Activated CD4-positive, alpha-beta T cell treated with anti-CD3 and anti-CD28 coated beads, Interleukin-2, amount 50 U/mL, for 1 hour (primary cell): Measurements from ENCODE around the gene MT1B.
"Not testable (repeated sequence)": the region's sequence is repeated elsewhere in the genome, so short reads cannot be mapped to it uniquely, and the experiment has no call there.

Experiments
- DNase-seq: peaks from one replicate; pipeline ENCODE4 v3.0.0-alpha.2; 2020

The MT1B gene

DNA sequence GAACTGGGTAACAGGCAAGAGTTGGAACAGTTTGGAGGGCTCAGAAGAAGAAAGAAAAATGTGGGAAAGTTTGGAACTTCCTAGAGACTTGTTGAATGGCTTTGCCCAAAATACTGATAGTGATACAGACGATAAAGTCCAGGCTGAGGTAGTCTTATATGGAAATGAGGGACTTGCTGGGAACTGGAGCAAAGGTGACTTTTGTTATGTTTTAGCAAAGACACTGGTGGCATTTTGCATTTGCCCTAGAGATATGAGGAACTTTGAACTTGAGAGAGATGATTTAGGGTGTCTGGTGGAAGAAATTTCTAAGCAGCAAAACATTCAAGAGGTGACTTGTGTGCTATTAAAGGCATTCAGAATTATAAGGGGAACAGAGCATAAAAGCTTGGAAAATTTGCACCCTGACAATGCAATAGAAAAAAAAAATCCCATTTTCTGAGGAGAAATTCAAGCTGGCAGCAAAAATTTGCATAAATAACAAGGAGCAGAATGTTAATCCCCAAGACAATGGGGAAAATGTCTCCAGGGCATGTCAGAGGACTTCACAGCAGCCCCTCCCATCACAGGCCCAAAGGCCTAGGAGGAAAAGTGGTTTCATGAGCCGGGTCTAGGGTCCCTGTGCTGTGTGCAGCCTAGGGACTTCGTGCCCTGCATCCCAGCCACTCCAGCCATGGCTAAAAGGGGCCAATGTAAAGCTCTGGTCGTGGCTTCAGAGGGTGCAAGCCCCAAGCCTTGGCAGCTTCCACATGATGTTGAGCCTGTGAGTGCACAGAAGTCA is 29.8 kb upstream of the MT1B start:
- not testable (repeated sequence) for DNase-seq

DNA sequence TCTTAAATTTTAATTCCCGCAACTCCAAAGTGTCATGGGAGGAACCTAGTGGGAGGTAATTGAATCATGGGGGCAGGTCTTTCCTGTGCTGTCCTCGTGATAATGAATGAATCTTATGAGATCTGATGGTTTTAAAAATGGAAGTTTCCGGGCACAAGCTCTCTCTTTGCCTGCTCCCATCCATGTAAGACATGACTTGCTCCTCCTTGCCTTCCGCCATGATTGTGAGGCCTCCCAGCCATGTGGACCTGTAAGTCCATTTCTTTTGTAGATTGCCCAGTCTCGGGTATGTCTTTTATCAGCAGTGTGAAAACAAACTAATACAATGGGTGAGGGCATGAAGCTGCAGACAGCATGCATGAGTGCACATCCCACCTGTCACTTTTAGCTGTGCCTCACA is 28.5 kb upstream of the MT1B start:
- not testable (repeated sequence) for DNase-seq

DNA sequence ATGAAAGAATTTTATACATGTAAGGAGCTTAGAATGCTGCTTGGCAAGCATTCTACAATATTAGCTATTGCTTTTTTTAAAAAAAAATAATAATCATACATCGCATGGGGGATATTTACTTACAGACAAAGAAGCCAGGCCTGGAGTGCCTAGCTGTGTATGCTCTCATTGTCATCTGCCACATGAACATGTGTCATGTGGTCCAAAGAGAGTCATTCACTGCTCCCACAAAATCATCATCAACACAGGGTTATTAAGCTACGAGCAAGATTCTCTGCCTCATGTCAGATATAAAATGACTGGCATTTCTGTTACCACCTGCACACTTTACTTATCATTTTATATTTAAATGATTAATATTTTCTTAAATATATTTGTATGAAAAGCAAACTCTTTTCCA is 28.0 kb upstream of the MT1B start:
- DNase-seq = no peak

DNA sequence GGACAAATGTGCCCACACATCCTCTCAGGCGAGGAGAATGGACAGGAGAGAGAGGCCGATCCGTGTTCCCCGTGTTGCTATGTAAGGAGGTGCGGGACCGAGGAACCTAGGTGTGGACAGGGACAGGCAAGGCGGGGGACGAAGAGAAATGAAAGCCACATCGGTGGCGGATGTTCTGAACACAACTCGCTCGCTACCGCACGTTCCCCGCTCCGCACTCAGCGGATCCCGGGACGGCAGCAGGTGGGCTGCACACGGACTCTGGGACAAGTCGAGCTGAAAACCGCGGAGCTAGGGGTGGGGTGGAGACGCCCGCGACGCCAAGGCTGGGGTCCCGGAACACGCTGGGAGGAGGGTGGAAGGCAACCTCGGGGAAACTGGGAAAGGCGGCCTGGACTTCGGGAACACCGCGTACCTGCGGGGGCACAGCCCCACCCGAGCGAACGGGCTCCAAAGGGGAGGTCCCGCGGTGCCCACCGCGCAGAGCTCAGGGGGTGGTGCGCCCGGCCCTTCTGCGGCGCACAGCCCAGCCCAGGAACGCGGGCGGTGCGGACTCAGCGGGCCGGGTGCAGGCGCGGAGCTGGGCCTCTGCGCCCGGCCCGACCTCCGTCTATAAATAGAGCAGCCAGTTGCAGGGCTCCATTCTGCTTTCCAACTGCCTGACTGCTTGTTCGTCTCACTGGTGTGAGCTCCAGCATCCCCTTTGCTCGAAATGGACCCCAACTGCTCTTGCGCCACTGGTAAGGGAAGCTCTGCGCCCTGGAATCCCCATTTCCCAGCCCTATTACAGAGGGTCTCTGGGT is 26.3 kb upstream of the MT1B start, which contains the start of gene MT1E:
Gene MT1E (plus strand): TSS at position 642 of the 803 bp plus-strand sequence. CDS start 71 bp downstream, at position 713.
- DNase-seq = peak; percentile 49

DNA sequence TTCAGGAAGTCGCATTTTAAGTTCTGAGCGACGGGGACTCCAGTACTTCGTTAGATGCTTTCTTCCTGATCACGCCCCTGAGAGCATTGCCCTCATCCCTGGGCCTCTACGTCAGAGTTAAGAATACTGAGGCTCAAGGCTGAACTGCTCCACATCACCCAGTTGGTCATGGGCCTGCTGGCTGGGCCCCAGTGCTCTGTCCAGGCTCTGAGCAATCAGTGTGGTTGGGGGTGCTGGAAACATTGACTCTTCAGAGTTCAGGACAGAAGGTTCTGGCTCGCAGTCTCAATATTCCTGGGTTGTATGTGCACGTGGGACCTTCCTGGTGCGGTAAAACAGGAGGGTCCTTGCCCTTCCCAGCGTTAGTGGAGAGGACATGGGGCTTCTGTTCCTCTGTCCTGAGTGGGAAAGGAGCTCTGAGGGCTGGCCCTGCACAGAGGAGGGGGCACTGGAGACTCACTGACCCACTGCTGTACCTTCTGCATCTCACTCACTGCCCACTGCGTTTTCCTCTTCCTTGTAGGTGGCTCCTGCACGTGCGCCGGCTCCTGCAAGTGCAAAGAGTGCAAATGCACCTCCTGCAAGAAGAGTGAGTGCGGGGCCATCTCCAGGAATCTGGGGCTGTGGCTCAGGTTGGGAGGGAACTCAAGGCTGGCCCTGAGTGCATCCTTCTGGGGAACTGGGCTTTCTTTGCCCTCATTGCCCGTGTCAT is 25.6 kb upstream of the MT1B start:
- DNase-seq = no peak

DNA sequence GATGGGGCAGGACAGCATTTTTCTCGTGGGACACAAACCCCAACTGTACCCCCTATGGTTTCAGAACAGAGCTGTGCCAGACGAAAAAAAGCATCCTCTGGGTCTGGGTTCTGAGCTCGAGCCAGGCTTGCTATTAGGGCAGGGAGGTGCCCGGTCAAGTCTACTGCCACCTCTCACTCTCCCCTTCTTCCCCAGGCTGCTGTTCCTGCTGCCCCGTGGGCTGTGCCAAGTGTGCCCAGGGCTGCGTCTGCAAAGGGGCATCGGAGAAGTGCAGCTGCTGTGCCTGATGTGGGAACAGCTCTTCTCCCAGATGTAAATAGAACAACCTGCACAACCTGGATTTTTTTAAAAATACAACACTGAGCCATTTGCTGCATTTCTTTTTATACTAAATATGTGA is 25.0 kb upstream of the MT1B start:
- DNase-seq = no peak

DNA sequence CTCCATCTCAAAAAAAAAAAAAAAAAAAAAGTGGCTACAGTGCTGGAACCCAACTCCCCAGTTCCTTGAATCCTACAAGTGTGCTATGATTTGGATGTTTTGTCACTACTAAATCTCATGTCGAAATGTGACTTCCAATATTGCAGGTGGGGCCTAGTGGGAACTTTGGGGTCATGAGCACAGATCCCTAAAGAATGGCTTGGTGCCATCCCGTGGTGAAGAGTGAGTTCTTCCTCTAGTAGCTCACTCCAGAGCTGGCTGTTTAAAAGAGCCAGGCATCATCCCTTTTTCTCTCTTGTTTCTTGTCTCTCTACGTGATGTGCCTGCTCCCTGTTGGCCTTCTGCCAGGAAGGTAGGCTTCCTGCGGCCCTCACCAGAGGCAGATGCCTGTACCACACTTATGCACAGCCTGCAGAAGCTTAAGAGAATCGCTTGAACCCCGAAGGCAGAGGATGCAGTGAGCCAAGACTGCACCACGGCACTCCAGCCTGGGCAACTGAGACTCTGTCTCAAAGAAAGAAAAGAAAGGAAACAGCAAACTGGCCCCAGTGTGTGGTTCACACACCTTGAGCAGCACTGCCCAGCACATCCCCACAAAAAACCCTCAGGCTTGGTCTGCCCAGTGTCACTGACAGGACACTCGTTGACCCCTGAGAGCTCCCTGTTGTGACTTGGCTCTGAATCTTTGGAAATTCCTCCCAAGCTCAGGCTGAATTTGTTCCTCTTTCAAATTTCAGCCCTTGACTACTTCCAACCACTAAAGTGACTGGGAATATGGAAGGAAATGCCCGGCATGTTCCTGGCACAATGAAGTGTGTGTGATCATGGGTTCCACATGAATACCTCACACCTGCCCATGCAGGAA is 23.0 kb upstream of the MT1B start:
- no peak for DNase-seq

DNA sequence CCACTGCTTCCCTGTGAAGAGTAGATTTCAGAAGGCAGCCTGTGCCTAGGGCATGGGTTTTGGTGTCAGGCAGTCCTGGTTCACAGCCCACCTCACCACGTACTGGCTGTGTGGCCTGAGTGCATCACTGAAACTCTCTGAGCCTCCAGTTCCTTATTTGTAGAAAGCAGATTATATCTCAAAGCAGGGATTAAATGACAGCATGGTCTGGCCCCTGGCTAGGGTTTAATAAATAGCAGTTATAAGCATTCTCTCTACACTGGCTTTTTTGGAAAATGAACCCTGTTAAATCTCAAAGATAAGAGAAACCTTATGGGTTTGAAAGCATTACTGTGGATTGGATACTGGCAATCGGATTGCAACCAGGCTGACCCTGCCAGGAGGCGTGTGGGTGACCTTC is 22.2 kb upstream of the MT1B start:
- no peak for DNase-seq

DNA sequence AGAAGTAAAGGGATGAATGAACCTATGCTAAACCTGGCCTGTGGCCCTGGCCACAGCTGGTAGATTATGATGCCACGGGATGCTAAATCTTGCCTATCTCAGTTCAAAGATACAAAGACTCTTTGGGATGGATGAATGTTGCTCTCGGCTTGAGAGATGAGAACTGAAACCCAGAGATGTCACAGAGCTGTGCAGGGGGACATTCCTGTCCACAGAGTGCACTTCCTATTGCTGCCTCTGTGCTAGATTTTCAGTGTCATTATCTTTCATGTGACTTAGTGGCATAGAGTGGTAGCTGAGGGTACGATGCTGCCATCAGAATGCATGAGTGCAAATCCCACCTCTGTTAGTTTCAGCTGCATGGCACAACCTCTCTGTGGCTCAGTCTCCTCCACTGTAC is 21.6 kb upstream of the MT1B start:
- DNase-seq = no peak

DNA sequence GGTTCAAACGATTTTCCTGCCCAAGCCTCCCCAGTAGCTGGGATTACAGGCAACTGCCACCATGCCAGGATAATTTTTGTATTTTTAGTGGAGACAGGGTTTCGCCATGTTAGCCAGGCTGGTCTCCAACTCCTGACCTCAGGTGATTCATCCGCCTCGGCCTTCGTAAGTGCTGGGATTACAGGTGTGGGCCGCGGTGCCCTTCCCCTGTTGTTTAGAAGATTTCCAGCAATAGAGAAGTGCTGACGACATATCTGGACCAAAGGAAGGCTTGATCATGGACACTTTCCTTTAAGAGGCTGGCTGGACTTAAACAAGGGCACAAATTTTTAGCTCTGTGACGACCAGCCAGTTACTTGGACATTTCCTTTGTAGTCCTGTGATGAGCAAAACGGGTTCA is 20.5 kb upstream of the MT1B start:
- no peak for DNase-seq

DNA sequence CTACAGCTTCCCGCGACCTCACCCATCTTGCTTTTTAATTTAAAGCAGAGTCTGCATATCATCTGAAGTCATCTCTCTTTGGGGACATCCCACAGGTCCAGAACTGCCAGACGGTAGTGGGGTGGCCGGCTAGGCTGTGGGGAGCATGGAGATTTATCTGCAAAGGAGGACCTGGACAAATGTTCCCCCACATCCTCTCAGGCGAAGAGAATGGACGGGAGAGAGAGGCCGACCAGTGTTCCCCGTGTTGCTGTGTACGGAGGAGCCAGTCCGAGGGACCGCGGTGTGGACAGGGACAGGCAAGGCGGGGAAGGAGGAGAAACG is 19.9 kb upstream of the MT1B start:
- DNase-seq = no peak

DNA sequence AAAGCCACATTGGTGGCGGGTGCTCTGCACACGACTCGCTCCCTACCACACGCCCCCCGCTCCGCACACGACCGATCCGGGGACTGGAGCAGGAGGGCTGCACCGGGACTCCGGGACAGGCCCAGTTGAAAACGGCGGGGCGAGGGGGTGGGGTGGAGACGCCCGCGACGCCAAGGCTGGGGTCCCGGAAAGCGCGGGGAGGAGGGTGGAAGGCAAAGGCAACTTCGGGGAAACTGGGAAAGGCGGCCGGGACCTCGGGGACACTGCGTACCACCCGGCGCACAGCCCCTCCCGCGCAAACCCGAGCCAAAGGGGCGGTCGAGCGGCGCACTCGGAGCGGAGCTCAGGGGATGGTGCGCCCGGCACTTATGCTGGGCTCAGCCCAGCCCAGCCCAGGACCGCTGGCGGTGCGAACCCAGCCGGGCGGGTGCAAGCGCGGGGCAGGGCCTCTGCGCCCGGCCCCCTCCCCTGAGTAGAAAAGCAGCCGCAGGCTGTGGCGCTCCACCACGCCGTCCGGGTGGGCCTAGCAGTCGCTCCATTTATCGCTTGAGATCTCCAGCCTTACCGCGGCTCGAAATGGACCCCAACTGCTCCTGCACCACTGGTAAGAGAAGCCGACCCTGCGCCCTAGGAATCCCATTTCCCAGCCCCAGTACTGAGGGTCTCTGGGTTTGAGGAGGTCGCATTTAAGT is 19.4 kb upstream of the MT1B start, which contains the start of gene MT1M:
Gene MT1M (plus strand): TSS at position 504 of the 692 bp plus-strand sequence. CDS start 73 bp downstream, at position 577.
- no peak for DNase-seq

DNA sequence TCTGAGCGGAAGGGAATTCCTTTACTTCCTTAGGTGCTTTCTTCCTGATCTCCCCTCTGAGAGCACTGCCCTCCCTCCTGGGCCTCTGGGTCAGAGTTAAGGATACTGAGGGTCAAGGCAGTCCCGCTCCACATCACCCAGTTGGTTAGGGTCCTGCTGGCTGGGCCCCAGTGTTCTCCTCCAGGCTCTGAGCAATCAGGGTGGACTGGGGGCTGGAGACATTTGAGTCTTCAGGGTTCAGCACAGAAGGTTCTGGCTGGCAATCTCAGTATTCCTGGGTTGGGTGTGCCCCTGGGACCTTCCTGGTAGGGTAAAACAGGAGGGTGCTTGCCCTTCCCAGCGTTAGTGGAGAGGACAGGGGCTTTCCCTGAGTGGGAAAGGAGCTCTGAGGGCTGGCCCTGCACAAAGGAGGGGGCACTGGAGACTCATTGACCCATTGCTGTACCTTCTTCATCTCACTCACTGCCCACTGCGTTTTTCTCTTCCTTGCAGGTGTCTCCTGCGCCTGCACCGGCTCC is 18.8 kb upstream of the MT1B start:
- no peak for DNase-seq

DNA sequence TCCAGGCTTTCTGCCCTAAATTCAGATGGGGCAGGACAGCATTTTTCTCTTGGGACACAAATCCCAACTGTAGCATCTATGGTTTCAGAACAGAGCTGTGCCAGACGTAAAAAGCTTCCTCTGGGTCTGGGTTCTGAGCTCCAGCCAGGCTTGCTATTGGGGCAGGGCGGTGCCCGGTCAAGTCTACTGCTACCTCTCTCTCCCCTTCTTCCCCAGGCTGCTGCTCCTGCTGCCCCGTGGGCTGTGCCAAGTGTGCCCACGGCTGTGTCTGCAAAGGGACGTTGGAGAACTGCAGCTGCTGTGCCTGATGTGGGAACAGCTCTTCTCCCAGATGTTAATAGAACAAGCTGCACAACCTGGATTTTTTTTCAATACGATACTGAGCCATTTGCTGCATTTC is 18.2 kb upstream of the MT1B start:
- DNase-seq = no peak

DNA sequence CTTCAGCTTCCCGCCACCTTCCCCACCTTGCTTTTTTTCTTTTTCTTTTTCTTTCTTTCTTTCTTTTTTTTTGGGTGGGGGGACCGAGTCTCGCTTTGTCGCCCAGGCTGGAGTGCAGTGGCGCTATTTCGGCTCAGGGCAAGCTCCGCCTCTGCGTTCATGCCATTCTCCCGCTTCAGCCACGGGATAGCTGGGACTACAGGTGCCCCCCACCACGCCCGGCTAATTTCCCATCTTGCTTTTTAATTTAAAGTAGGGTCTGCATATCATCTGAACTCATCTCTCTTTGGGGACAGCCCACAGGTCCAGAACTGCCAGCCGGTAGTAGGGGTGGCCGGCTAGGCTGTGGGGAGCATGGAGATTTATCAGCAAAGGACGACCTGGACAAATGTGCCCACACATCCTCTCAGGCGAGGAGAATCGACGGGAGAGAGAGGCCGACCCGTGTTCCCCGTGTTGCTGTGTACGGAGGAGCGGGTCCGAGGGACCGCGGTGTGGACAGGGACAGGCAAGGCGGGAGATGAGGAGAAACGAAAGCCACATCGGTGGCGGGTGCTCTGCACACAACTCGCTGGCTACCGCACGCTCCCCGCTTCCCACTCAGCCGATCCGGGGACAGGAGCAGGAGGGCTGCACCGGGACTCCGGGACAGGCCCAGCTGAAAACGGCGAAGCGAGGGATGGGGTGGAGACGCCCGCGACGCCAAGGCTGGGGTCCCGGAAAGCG is 16.8 kb upstream of the MT1B start:
- no peak for DNase-seq

DNA sequence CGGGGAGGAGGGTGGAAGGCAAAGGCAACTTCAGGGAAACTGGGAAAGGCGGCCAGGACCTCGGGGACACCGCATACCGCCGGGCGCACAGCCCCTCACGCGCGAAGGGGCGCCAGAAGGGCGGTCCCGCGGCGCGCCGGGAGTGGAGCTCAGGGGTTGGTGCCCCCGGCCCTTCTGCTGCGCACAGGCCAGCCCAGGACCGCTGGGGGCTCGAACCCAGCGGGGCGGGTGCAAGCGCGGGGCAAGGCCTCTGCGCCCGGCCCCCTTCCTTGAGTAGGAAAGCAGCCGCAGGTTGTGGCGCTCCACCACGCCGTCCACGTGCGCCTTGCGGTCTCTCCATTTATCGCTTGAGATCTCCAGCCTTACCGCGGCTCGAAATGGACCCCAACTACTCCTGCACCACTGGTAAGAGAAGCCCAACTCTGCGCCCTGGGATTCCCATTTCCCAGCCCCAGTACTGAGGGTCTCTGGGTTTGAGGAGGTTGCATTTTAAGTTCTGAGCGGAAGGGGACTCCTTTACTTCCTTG is 16.2 kb upstream of the MT1B start:
- no peak for DNase-seq

DNA sequence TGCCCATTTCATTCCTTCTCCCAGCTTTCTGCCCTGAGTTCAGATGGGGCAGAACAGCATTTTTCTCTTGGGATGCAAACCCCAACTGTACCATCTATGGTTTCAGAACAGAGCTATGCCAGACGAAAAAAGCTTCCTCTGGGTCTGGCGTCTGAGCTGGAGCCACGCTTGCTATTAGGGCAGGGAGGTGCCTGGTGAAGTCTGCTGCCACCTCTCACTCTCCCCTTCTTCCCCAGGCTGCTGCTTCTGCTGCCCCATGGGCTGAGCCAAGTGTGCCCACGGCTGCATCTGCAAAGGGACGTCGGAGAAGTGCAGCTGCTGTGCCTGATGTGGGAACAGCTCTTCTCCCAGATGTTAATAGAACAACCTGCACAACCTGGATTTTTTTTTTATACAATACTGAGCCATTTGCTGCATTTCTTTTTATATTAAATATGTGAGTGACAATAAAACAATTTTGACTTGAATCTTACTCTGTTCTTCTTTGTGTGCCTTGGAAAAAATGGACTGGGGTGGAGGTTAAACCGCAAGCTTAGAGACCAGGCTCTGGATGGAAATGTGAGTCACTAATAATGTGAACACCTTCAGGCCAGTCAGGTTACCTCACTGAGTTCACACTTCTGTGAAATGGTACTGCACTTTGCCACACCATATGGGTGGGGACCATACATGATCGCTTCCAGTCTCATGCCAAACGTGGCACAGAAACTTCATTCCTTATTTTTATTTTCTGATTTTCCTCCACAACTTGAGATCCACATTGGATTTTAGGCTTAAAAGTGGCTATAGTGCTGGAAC is 14.9 kb upstream of the MT1B start:
- no peak for DNase-seq

DNA sequence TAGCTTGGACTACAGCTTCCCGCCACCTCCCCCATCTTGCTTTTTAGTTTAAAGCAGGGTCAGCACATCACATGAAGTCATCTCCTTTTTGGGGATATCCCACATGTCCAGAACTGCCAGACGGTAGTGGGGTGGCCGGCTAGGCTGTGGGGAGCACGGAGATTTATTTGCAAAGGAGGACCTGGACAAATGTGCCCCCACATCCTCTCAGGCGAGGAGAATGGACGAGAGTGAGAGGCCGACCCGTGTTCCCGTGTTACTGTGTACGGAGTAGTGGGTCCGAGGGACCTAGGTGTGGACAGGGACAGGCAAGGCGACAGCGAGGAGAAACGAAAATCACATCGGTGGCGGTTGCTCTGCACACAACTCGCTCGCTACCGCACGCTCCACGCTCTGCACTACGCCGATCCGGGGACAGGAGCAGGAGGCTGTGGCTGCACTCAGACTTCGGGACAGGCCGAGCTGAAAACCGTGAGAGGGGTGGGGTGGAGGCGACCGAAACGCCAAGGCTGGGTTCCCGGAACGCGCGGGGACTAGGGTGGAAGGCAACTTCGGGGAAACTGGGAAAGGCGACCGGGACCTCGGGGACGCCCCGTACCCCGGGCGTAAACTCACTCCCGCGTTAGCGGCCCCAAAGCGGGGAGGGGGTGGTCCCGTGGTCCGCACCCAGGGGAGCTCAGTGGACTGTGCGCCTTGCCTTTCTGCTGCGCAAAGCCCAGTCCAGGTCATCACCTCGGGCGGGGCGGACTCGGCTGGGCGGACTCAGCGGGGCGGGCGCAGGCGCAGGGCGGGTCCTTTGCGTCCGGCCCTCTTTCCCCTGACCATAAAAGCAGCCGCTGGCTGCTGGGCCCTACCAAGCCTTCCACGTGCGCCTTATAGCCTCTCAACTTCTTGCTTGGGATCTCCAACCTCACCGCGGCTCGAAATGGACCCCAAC is 13.6 kb upstream of the MT1B start, which contains the start of gene MT1A:
Gene MT1A (plus strand): TSS at position 853 of the 937 bp plus-strand sequence. CDS start 73 bp downstream, at position 926.
- no peak for DNase-seq

DNA sequence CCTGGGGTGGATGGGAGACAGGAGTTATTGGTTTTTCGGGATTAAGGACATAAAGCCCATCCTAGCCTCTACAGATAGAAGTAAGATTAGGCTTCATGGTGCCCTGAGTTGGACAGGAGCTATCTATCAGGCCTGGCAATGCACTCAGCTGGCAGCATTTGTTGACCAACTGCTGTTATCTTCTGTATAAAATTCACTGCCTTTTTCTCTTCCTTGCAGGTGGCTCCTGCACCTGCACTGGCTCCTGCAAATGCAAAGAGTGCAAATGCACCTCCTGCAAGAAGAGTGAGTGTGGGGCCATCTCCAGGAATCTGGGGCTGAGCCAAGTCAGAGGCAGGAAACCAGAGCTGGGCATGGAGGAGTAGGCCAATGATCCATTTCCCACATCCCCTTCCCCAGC is 12.6 kb upstream of the MT1B start:
- DNase-seq = no peak
